Stomach (tissue), 4 donors: ENCODE data around the gene ATP1A1.

Experiments used
- CTCF ChIP-seq, 7 experiments: fragments of 450-650 bp in 4 of 7; fragments of 200-600 bp in 3 of 7; sonication (generic) in 3 of 7; IDR thresholded peaks; one replicate each; pipeline ENCODE4 v1.5.1; 2016 to 2019; ENCODE audit warnings: antibody characterized with exemption in 7 of 7, control low read depth in 2 of 7, mild to moderate bottlenecking in 1 of 7
- POLR2A ChIP-seq, 4 donors: fragments of 450-650 bp; IDR thresholded peaks; one replicate each; pipeline ENCODE4 v1.6.1; 2016; ENCODE audit warnings: antibody characterized with exemption in 4 of 4, control low read depth in 2 of 4, mild to moderate bottlenecking in 1 of 4, moderate library complexity in 1 of 4

DNA sequence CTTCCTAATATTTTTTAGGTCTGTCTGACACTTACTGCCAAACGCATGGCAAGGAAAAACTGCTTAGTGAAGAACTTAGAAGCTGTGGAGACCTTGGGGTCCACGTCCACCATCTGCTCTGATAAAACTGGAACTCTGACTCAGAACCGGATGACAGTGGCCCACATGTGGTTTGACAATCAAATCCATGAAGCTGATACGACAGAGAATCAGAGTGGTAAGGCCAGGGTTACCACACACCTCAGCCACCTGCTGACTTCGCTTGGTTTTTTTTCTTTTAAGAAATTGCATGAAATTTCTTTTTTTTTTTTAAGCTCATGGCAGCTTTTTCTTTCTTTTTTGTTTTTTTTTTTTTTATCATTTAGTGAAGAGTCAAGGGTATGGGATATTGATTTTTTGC lies 17.2 kb downstream of the ATP1A1 start:
- TF ChIP-seq POLR2A (IDR thresholded peaks at IDR 0.05) (no peak), CTCF (IDR thresholded peaks at IDR 0.05) (no peak)
